OCI-LY1 (cell line): ENCODE data around the gene TGFB1.
A peak's percentile ranks its signal among the peaks of the same experiment; 100 is the strongest.
"Not testable (repeated sequence)": the region's sequence is repeated elsewhere in the genome, so short reads cannot be mapped to it uniquely, and the experiment has no call there.

Experiments
- H2AFZ ChIP-seq: fragments of 200-600 bp; sonication (generic), shearing (Covaris generic); 2 replicates; pipeline ENCODE4 v1.6.0; 2014; ENCODE audit warnings: antibody characterized with exemption, mild to moderate bottlenecking, low read length
- H3F3A ChIP-seq: fragments of 200-600 bp; sonication (generic), shearing (Covaris generic); 2 replicates; pipeline ENCODE4 v1.6.0; 2014; ENCODE audit warnings: mild to moderate bottlenecking, antibody characterized with exemption, low read length, moderate library complexity; ENCODE audit not compliant: insufficient read depth
- H3K27ac ChIP-seq: fragments of 200-600 bp; sonication (generic); 2 replicates; pipeline ENCODE4 v1.5.1; 2014; ENCODE audit warnings: low read length, mixed run types, mild to moderate bottlenecking, low read depth; ENCODE audit not compliant: poor library complexity, severe bottlenecking
- H3K27me3 ChIP-seq: fragments of 200-600 bp; sonication (generic); 2 replicates; pipeline ENCODE4 v1.6.0; 2014; ENCODE audit warnings: antibody characterized with exemption, mild to moderate bottlenecking, low read length, moderate library complexity; ENCODE audit not compliant: insufficient read depth
- H3K36me3 ChIP-seq: fragments of 200-600 bp; sonication (generic); 2 replicates; pipeline ENCODE4 v1.6.1; 2014; ENCODE audit warnings: mild to moderate bottlenecking, antibody characterized with exemption, low read length, moderate library complexity, mixed read lengths; ENCODE audit not compliant: insufficient read depth
- H3K4me1 ChIP-seq: fragments of 200-600 bp; sonication (generic); 2 replicates; pipeline ENCODE4 v1.5.1; 2014; ENCODE audit warnings: mild to moderate bottlenecking, low read length, moderate library complexity; ENCODE audit not compliant: insufficient read depth, severe bottlenecking
- H3K4me2 ChIP-seq: fragments of 200-600 bp; sonication (generic), shearing (Covaris generic); 2 replicates; pipeline ENCODE4 v1.6.1; 2014; ENCODE audit warnings: low read length
- H3K4me3 ChIP-seq: fragments of 200-600 bp; sonication (generic); 2 replicates; pipeline ENCODE4 v1.5.1; 2014; ENCODE audit warnings: low read length, low read depth, mild to moderate bottlenecking, mixed read lengths; ENCODE audit not compliant: poor library complexity, severe bottlenecking
- H3K79me2 ChIP-seq: fragments of 200-600 bp; shearing (Covaris generic); 2 replicates; pipeline ENCODE4 v1.6.1; 2016; ENCODE audit warnings: mixed run types, low read length, mixed read lengths; ENCODE audit not compliant: insufficient read depth
- H3K9ac ChIP-seq: fragments of 200-600 bp; sonication (generic), shearing (Covaris generic); 2 replicates; pipeline ENCODE4 v1.6.1; 2014; ENCODE audit warnings: mild to moderate bottlenecking, low read length, mixed read lengths
- H3K9me2 ChIP-seq: fragments of 200-600 bp; sonication (generic), shearing (Covaris generic); 2 replicates; pipeline ENCODE4 v1.6.1; 2014; ENCODE audit warnings: low read depth, mild to moderate bottlenecking, low read length, mixed read lengths
- H3K9me3 ChIP-seq: fragments of 200-600 bp; shearing (Covaris generic); 2 replicates; pipeline ENCODE4 v1.6.1; 2014; ENCODE audit warnings: low read length, mixed read lengths
- H4K20me1 ChIP-seq: fragments of 200-600 bp; sonication (generic), shearing (Covaris generic); 2 replicates; pipeline ENCODE4 v1.6.0; 2016; ENCODE audit warnings: mild to moderate bottlenecking, low read length; ENCODE audit not compliant: insufficient read depth
- CTCF ChIP-seq: fragments of 200-600 bp; sonication (generic), shearing (Covaris generic); IDR thresholded peaks from 2 replicates; pipeline ENCODE4 v1.5.1; 2017; ENCODE audit warnings: mild to moderate bottlenecking, antibody characterized with exemption, low read length, moderate library complexity, mixed read lengths
- EZH2 ChIP-seq: fragments of 200-600 bp; sonication (generic), shearing (Covaris generic); IDR thresholded peaks from 2 replicates; pipeline ENCODE4 v1.8.0; 2017; ENCODE audit warnings: borderline replicate concordance, mixed run types, mild to moderate bottlenecking, antibody characterized with exemption, low read length, moderate library complexity, mixed read lengths

TGFB1 gene

GRCh38 chr19:41384351-41384750, 30.6 kb upstream of the TGFB1 start:
- Histone ChIP-seq H3K4me3 (no peak overlapping the region), H3K9ac (no peak overlapping the region), H3K9me2 (no peaks in the 10 kb centered on the region), H3K9me3 (no peaks in the 10 kb centered on the region), H4K20me1 (no peaks in the 10 kb centered on the region), H3F3A (no peaks in the 10 kb centered on the region), H3K4me1 (no peaks in the 10 kb centered on the region), H3K79me2 (no peaks in the 10 kb centered on the region), H3K4me2 (no peak overlapping the region), H2AFZ (no peak overlapping the region), H3K27ac (no peak overlapping the region), H3K36me3 (peaks cover 33% of the 10 kb centered on the region; the same call in 1 of the 2 replicates), H3K27me3 (no peaks in the 10 kb centered on the region)
- TF ChIP-seq EZH2 (no peak), CTCF (no peak)

GRCh38 chr19:41381536-41381935, 27.8 kb upstream of the TGFB1 start:
- H3K9me2 ChIP-seq, H3K9ac ChIP-seq, H3K27ac ChIP-seq, H2AFZ ChIP-seq, H3K79me2 ChIP-seq, H3K4me2 ChIP-seq, H4K20me1 ChIP-seq, H3K4me1 ChIP-seq, H3K9me3 ChIP-seq, H3K4me3 ChIP-seq, H3K27me3 ChIP-seq, H3F3A ChIP-seq: not testable (repeated sequence)
- peaks cover 14% of the 10 kb centered on the region; the same call in 1 of the 2 replicates for H3K36me3 ChIP-seq

- no peaks in the 10 kb centered on the region for H3F3A ChIP-seq
- H3K27ac ChIP-seq, result peak overlapping the region; percentile 30
- no peak overlapping the region for H3K4me2 ChIP-seq
- H3K27me3 ChIP-seq, result no peaks in the 10 kb centered on the region
- no peak overlapping the region for H2AFZ ChIP-seq
- no peak overlapping the region for H3K9ac ChIP-seq
- TF ChIP-seq EZH2 (no peak), CTCF (peak; percentile 38; the same call in 1 of the 2 replicates)
- peaks cover 5% of the 10 kb centered on the region for H3K36me3 ChIP-seq
- H4K20me1 ChIP-seq, result no peaks in the 10 kb centered on the region
- no peak overlapping the region for H3K4me3 ChIP-seq
- H3K4me1 ChIP-seq, result peaks cover 10% of the 10 kb centered on the region
- H3K79me2 ChIP-seq, result no peaks in the 10 kb centered on the region
- H3K9me3 ChIP-seq, result no peaks in the 10 kb centered on the region
- no peaks in the 10 kb centered on the region for H3K9me2 ChIP-seq
Measured at GRCh38 chr19:41377977-41378709, 24.4 kb upstream of the TGFB1 start.

GRCh38 chr19:41376998-41377365, 23.3 kb upstream of the TGFB1 start:
- Histone ChIP-seq H4K20me1 (no peaks in the 10 kb centered on the region), H3K9me2 (no peaks in the 10 kb centered on the region), H3K4me3 (peak overlapping the region; percentile 43), H3F3A (no peaks in the 10 kb centered on the region), H2AFZ (no peak overlapping the region), H3K36me3 (no peaks in the 10 kb centered on the region; the same call in 1 of the 2 replicates), H3K4me2 (peak overlapping the region; percentile 54; the same call in 1 of the 2 replicates), H3K27me3 (no peaks in the 10 kb centered on the region), H3K79me2 (no peaks in the 10 kb centered on the region), H3K9me3 (no peaks in the 10 kb centered on the region), H3K9ac (no peak overlapping the region; the same call in 1 of the 2 replicates), H3K27ac (no peak overlapping the region), H3K4me1 (peaks cover 10% of the 10 kb centered on the region)
- TF ChIP-seq CTCF (no peak), EZH2 (no peak)
